Fibroblast of the aortic adventitia (primary cell): ENCODE measurements around the gene TMIE. TPM values are rescaled to one million over a fixed set of nuclear protein-coding genes. Genes with fewer than 3 reads are reported as not detected.

Experiments
- DNase-seq: peaks from one replicate; pipeline ENCODE4 v3.0.0-alpha.2; 2010; ENCODE audit warnings: low read depth
- H3K4me3 ChIP-seq: 2 replicates; pipeline ENCODE4 v1.5.1; 2011; ENCODE audit warnings: low read depth, mild to moderate bottlenecking, control low read depth, low read length, moderate library complexity
- CTCF ChIP-seq: IDR thresholded peaks from 2 replicates; pipeline ENCODE4 v1.5.1; 2011; ENCODE audit warnings: mild to moderate bottlenecking, low read length, control low read depth, inconsistent platforms; ENCODE audit not compliant: insufficient read depth
- total RNA-seq: library from RNA; depleted of rRNA; stranded (reverse); fragments of >200 nt; gene quantifications from 2 replicates; pipeline ENCODE4 v1.2.3, GENCODE V29; 2012; ENCODE audit warnings: low replicate concordance

TMIE gene
- total RNA-seq, 1 donor = not detected

GRCh38 chr3:46716461-46717441, 15.6 kb downstream of the TMIE start:
- no peak for TF ChIP-seq CTCF
- no peak overlapping the region for H3K4me3 ChIP-seq
- DNase-seq = no peak

- no peak for DNase-seq
- TF ChIP-seq CTCF = no peak
- no peak within 1 kb of the TSS for H3K4me3 ChIP-seq
Measured at GRCh38 chr3:46717447-46718231, 16.4 kb downstream of the TMIE start, which contains the start of gene PRSS50. Gene PRSS50 (minus strand): TSS chr3:46717869. CDS start chr3:46717824, 45 bp downstream.

GRCh38 chr3:46719044-46719565, 17.9 kb downstream of the TMIE start:
- no peak for DNase-seq
- no peak overlapping the region for H3K4me3 ChIP-seq
- no peak for TF ChIP-seq CTCF

GRCh38 chr3:46719735-46720271, 18.6 kb downstream of the TMIE start:
- no peak for TF ChIP-seq CTCF
- DNase-seq = no peak
- H3K4me3 ChIP-seq = no peak overlapping the region

GRCh38 chr3:46721009-46721408, 19.8 kb downstream of the TMIE start:
- no peak for TF ChIP-seq CTCF
- DNase-seq = no peak
- H3K4me3 ChIP-seq = no peak overlapping the region

- no peak for TF ChIP-seq CTCF
- H3K4me3 ChIP-seq = no peak overlapping the region
- no peak for DNase-seq
Measured at GRCh38 chr3:46722443-46722842, 21.3 kb downstream of the TMIE start.
